Measurements from ENCODE around the gene NKRF. TPM values are rescaled to one million over a fixed set of nuclear protein-coding genes. Genes with fewer than 3 reads are reported as not detected.
"Not testable (repeated sequence)": the region's sequence is repeated elsewhere in the genome, so short reads cannot be mapped to it uniquely, and the experiment has no call there.

The NKRF gene
- 5.3 TPM for total RNA-seq
- long read RNA-seq, partial matches to known transcripts = 0 of 2 reads
- long read RNA-seq, other reads (novel, unspliced or antisense) = 1 of 2 reads

DNA sequence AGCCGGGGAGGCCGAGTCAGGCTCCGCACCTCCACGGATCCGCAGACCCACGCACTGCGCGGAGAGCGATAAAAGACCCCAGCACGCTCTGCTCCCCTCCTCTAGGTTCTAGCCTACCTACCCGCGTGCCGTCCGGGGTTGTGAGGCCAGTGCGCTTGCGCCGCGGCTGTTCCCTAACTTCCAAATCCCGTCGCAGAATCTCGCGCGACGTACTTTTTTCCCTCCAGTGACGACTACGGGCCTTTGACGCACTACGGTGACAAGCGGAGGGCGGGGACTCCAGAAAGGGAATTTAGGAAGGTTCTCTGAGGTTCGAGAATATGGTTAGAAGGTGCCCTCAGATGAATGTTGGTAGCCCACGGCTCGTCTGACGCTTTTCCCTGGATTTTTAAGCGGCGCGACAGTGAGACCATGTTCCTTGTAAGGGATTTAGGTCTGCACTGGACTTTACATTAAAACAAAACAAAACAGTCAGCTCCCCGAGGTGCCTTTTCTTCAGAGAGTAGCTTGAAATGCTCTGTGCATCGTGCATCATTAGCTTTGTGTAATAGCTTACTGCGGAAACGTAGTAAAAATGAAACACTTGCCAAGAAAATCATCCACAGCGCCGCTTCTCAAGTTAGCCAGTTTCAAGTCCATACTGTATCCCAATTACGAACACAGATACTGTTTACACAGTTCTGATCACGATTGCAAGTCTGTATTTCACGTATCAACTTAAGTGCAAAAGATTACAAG is at the start of gene NKRF:
TSS of gene NKRF (minus strand) at position 145 of the 738 bp plus-strand sequence.
- peak; percentile 94 for DNase-seq (ENCODE audit: low spot score)
- intact Hi-C loops (cut with DNase I) = loop anchor here (5.0 to 10.0 kb wide), 3 partner anchors 92 to 186 kb away; partner anchors contain the start of gene RPL39

GRCh38 chrX:119655125-119655524 is 48.9 kb upstream of the NKRF start:
- no peak for DNase-seq (ENCODE audit: low spot score)
- intact Hi-C loops (cut with DNase I) = no loop called here

- intact Hi-C loops (cut with DNase I) = no loop called here
- no peak for DNase-seq (ENCODE audit: low spot score)
Measured at GRCh38 chrX:119654112-119654531, 47.9 kb upstream of the NKRF start.

- no peak for DNase-seq (ENCODE audit: low spot score)
- intact Hi-C loops (cut with DNase I) = no loop called here
Measured at GRCh38 chrX:119648421-119648775, 42.2 kb upstream of the NKRF start.

DNA sequence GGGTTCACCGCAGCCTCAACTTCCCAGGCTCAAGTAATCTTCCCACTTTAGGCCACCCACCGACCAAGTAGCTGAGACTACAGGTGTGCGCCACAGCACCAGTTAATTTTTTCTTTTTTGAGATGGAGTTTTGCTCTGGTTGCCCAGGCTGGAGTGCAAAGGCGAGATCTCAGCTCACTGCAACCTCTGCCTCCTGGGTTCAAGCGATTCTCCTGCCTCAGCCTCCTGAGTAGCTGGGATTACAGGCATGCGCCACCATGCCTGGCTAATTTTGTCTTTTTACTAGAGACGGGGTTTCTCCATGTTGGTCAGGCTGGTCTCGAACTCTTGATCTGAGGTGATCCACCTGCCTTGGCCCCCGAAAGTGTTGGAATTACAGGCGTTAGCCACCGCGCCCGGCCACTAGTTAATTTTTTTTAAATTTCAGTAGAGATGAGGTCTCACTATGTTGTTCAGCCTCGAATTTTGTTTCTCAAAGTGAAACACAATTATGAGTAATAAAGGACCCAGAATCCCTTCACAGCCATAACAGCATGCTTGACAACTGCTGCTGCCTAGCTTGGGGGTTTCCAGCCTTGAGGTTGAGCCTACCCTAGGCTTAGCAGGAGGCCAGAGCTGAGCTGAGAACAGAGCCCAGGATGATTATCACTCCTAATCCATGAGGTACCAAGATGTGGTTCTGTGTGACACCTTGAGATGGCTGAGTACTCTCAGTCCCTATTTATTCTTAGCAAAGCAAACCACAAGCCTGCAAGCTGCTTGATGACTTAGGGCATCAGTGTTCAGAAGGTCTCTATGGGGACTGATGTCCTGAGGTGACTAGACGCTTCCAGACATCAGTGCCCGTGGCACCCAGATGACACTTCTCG is 41.6 kb upstream of the NKRF start:
- DNase-seq (ENCODE audit: low spot score) = no peak
- intact Hi-C loops (cut with DNase I) = no loop called here

GRCh38 chrX:119647089-119647488 is 40.9 kb upstream of the NKRF start:
- DNase-seq (ENCODE audit: low spot score) = no peak
- intact Hi-C loops (cut with DNase I) = no loop called here

DNA sequence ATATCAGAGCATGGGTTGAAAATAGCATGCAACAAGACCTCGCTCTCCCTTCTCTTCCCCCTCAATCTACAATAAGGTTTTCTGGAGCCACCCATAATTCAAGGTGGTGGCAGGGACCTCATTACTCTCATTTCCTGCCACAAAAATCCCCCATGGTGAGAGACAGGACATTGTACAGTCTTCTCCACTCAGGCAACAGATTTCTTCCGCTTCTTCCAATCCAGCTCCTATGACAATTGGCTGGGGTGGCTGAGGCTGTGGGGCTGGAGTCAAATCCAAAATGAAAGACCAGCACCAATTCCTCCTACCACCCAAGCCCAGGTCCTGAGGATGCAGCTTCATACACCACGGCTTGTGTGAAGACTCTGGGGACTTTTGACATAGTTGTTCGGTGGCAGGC is 40.3 kb upstream of the NKRF start:
- intact Hi-C loops (cut with DNase I) = no loop called here
- no peak for DNase-seq (ENCODE audit: low spot score)

GRCh38 chrX:119643696-119644095 is 37.5 kb upstream of the NKRF start:
- intact Hi-C loops (cut with DNase I) = no loop called here
- no peak for DNase-seq (ENCODE audit: low spot score)

DNA sequence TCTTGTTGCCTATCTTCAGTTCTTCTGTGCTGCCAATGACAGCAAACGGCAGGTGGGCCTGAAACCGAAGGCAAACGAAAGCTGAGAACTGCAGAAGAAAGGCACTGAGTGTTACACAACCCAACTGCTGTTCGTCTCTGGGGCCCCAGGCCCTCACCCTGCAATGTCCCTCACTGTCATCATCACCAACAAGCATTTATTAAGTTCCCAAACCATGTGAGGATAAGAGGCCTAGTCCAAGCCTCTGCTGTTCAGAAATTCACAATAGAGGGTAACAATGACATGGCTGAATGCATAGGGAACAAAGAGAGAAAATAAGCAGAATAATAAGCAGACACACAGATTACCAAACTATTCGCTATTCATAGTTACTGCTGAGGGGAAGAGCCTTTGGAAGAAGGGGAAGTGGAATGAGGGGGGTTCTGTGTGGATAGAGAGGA is 34.5 kb upstream of the NKRF start:
- intact Hi-C loops (cut with DNase I) = no loop called here
- DNase-seq (ENCODE audit: low spot score) = no peak

DNA sequence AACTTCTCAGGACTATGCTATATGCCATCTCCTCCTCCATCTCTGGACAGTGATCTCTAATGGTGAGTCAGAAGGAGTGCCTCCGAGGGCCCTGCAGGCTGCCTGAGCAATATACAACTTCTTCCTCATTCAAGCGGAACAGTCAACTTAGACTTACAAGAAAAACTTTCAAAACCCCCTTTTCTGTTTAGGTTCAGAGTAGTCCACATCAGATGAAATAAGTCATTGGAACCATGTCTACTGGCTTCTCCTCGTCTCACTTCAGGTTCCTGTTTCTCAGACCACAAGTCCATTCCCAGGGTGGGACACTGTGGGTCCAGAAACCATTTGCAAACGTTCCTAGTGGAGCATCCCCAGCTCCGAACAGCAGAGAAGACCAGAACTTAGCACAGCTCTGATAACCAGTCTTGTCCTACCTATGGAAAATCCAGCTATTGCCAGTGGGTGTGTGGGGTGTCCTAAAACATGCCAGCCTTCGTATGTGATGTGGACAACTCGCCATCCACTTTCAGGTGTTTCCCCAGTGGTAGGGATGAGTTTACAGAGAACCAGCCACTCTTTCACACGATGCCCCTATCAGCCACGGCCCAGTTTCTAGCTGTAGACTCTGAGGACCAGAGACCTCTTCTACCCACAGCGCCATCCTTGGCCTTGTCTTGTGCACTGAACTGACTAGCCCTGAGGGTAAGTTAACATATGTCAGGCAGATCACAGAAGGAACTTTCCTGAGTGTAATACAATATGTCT is 32.7 kb upstream of the NKRF start:
- intact Hi-C loops (cut with DNase I) = no loop called here
- no peak for DNase-seq (ENCODE audit: low spot score)

GRCh38 chrX:119637421-119637820 is 31.2 kb upstream of the NKRF start:
- intact Hi-C loops (cut with DNase I); DNase-seq (ENCODE audit: low spot score): not testable (repeated sequence)

DNA sequence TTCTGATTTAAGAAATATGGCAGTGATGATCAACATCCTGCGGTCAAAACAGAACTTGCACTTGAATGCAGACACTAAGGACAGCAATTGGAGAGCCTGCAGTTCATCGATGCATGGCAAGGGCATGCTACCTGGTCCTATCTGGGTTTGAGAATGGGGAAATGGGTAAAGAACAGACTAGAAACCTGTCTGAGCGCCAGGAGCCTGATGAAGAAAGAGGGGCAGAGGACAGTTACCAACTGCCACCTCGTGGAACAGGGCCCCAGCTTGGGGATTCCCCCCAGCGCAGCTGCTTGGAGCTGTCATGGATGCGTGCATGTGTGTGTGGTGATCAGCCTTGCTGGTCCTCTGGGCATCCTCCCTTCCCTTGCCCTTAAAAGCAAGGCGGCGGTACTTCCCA is 30.2 kb upstream of the NKRF start:
- no peak for DNase-seq (ENCODE audit: low spot score)
- intact Hi-C loops (cut with DNase I) = no loop called here

GRCh38 chrX:119635799-119636198 is 29.6 kb upstream of the NKRF start:
- intact Hi-C loops (cut with DNase I) = no loop called here
- no peak for DNase-seq (ENCODE audit: low spot score)

GRCh38 chrX:119635179-119635578 is 29.0 kb upstream of the NKRF start:
- no peak for DNase-seq (ENCODE audit: low spot score)
- intact Hi-C loops (cut with DNase I) = no loop called here

DNA sequence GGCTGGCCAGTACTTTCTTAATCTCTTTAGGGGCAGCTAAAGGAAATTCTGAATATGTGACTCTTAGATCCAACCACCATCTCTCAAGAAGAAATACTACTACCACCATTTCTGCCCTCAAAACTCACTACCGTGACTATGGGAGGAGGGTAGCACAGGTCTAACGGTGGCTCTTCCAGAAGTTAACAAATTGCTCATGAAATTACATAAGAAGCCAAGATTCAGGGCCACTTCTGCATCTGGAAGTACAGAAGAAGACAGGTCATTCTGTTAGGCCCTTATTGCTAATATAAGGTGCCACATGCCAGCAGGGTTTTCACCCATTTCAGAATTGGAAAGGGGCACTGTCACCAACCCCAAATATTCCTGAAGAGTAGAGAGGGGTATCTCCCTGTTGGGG is 19.6 kb upstream of the NKRF start:
- intact Hi-C loops (cut with DNase I) = no loop called here
- DNase-seq (ENCODE audit: low spot score) = no peak

GRCh38 chrX:119624951-119625668 is 18.9 kb upstream of the NKRF start:
- DNase-seq (ENCODE audit: low spot score) = no peak
- intact Hi-C loops (cut with DNase I) = no loop called here

- no peak for DNase-seq (ENCODE audit: low spot score)
- intact Hi-C loops (cut with DNase I) = no loop called here
Measured at GRCh38 chrX:119624417-119624816, 18.2 kb upstream of the NKRF start.

- intact Hi-C loops (cut with DNase I) = no loop called here
- no peak for DNase-seq (ENCODE audit: low spot score)
Measured at GRCh38 chrX:119622356-119623232, 16.4 kb upstream of the NKRF start.

Data from cardiac septum (tissue), 1 donor.